BLaER1 treated with 17β-estradiol and CSF1 and Interleukin-3, amounts not matched to agents 10 nM and 100 nM (cell line): ENCODE data around the gene AFF3.

Source experiments
- H3K27ac ChIP-seq, 11 experiments: shearing (Covaris generic); formaldehyde crosslinking; 2 replicates each; pipeline ENCODE4 v1.8.1; 2022
- H3K27me3 ChIP-seq, 11 experiments: shearing (Covaris generic); formaldehyde crosslinking; 2 replicates each; pipeline ENCODE4 v1.8.1; 2022
- H3K36me3 ChIP-seq, 11 experiments: shearing (Covaris generic); formaldehyde crosslinking; 2 replicates each; pipeline ENCODE4 v1.8.1; 2022
- H3K4me1 ChIP-seq, 10 experiments: shearing (Covaris generic); formaldehyde crosslinking; 2 replicates each; pipeline ENCODE4 v1.8.1; 2022
- H3K4me2 ChIP-seq, 11 experiments: shearing (Covaris generic); formaldehyde crosslinking; 2 replicates each; pipeline ENCODE4 v1.8.1; 2022
- H3K4me3 ChIP-seq, 10 experiments: shearing (Covaris generic); formaldehyde crosslinking; 2 replicates each; pipeline ENCODE4 v1.8.1; 2022
- H3K9ac ChIP-seq, 11 experiments: shearing (Covaris generic); formaldehyde crosslinking; 2 replicates each; pipeline ENCODE4 v1.8.1; 2022
- H3K9me3 ChIP-seq, 11 experiments: shearing (Covaris generic); formaldehyde crosslinking; replicated peaks in 1 of 11; 2 replicates each; pipeline ENCODE4 v1.8.1; 2022
- H4K20me1 ChIP-seq, 11 experiments: shearing (Covaris generic); formaldehyde crosslinking; 2 replicates each; pipeline ENCODE4 v1.8.1; 2022
- Cebpa-rat ChIP-seq, 11 experiments: shearing (Covaris generic); IDR thresholded peaks; 2 replicates each; pipeline ENCODE4 v1.8.1; 2022

The AFF3 gene

GRCh38 chr2:100126897-100127401 lies 15.4 kb downstream of the AFF3 start:
- peaks cover 0 to 51% (median 36%) of the 10 kb centered on the region in 11 experiments; a peak in 18 of 22 replicates for H3K9me3 ChIP-seq
- H3K27me3 ChIP-seq: no peaks in the 10 kb centered on the region
- H3K27ac ChIP-seq: peak overlapping the region in 2 of 11 experiments; percentile 8 to 17; a peak in 1 of 22 replicates
- peaks cover 0 to 29% (median 10%) of the 10 kb centered on the region in 11 experiments; a peak in 10 of 22 replicates for H4K20me1 ChIP-seq
- peaks cover 0 to 97% (median 85%) of the 10 kb centered on the region in 11 experiments; a peak in 21 of 22 replicates for H3K36me3 ChIP-seq
- peaks cover 0 to 13% (median 3%) of the 10 kb centered on the region in 10 experiments; a peak in 6 of 20 replicates for H3K4me1 ChIP-seq
- H3K4me3 ChIP-seq: no peak overlapping the region
- no peak overlapping the region for H3K4me2 ChIP-seq
- H3K9ac ChIP-seq: no peak overlapping the region
- TF ChIP-seq Cebpa-rat (IDR thresholded peaks at IDR 0.05): no peak

DNA sequence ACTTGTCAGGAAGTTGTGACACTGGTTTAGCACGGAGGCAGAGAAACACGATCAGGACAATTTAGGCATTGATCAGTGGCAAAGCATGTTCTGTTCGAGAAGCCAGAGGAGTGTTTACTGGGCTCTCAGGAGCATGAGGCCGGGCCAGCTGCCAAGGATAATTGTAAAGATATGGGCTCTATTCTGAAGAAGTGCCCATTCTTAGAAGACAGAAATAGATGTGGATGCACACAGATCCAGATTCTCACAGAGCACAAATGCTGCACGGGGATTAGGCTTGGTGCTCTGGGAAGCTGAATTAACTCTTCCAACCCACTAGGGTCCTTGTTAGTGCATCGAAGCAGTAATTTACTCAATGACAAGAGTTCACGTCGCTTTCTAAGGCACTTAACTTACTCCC lies 16.2 kb downstream of the AFF3 start:
- no peak overlapping the region for H3K9ac ChIP-seq
- H3K9me3 ChIP-seq: peaks cover 0 to 58% (median 42%) of the 10 kb centered on the region in 11 experiments; a peak in 18 of 22 replicates
- H4K20me1 ChIP-seq: peaks cover 0 to 21% (median 10%) of the 10 kb centered on the region in 11 experiments; a peak in 10 of 22 replicates
- H3K4me1 ChIP-seq: peaks cover 0 to 13% (median 1%) of the 10 kb centered on the region in 10 experiments; a peak in 6 of 20 replicates
- no peak overlapping the region for H3K4me2 ChIP-seq
- no peaks in the 10 kb centered on the region for H3K27me3 ChIP-seq
- H3K27ac ChIP-seq: no peak overlapping the region
- H3K4me3 ChIP-seq: no peak overlapping the region
- TF ChIP-seq Cebpa-rat (IDR thresholded peaks at IDR 0.05): no peak
- peaks cover 0 to 96% (median 88%) of the 10 kb centered on the region in 11 experiments; a peak in 21 of 22 replicates for H3K36me3 ChIP-seq

- H3K9me3 ChIP-seq: peaks cover 0 to 64% (median 48%) of the 10 kb centered on the region in 11 experiments; a peak in 19 of 22 replicates
- peaks cover 0 to 100% (median 93%) of the 10 kb centered on the region in 11 experiments; a peak in 21 of 22 replicates for H3K36me3 ChIP-seq
- H3K27me3 ChIP-seq: no peaks in the 10 kb centered on the region
- H3K27ac ChIP-seq: no peak overlapping the region
- peaks cover 0 to 8% (median 0%) of the 10 kb centered on the region in 10 experiments; a peak in 4 of 20 replicates for H3K4me1 ChIP-seq
- no peak overlapping the region for H3K4me3 ChIP-seq
- H3K4me2 ChIP-seq: no peak overlapping the region
- TF ChIP-seq Cebpa-rat (IDR thresholded peaks at IDR 0.05): no peak
- no peak overlapping the region for H3K9ac ChIP-seq
- peaks cover 0 to 16% (median 9%) of the 10 kb centered on the region in 11 experiments; a peak in 9 of 22 replicates for H4K20me1 ChIP-seq
Measured at GRCh38 chr2:100125626-100126025, 16.8 kb downstream of the AFF3 start.

GRCh38 chr2:100124761-100125160 lies 17.6 kb downstream of the AFF3 start:
- peaks cover 0 to 72% (median 56%) of the 10 kb centered on the region in 11 experiments; a peak in 19 of 22 replicates for H3K9me3 ChIP-seq
- H3K36me3 ChIP-seq: peaks cover 0 to 100% (median 94%) of the 10 kb centered on the region in 11 experiments; a peak in 21 of 22 replicates
- no peak overlapping the region for H3K4me2 ChIP-seq
- H3K4me1 ChIP-seq: 0 out of 20 replicates have a peak, but pooled peaks cover 0 to 3% (median 0%) of the 10 kb centered on the region in 10 experiments
- no peak overlapping the region for H3K4me3 ChIP-seq
- H4K20me1 ChIP-seq: peaks cover 0 to 7% (median under 1%) of the 10 kb centered on the region in 11 experiments; a peak in 6 of 22 replicates
- no peak overlapping the region for H3K27ac ChIP-seq
- no peak for TF ChIP-seq Cebpa-rat (IDR thresholded peaks at IDR 0.05)
- H3K27me3 ChIP-seq: no peaks in the 10 kb centered on the region
- H3K9ac ChIP-seq: no peak overlapping the region

DNA sequence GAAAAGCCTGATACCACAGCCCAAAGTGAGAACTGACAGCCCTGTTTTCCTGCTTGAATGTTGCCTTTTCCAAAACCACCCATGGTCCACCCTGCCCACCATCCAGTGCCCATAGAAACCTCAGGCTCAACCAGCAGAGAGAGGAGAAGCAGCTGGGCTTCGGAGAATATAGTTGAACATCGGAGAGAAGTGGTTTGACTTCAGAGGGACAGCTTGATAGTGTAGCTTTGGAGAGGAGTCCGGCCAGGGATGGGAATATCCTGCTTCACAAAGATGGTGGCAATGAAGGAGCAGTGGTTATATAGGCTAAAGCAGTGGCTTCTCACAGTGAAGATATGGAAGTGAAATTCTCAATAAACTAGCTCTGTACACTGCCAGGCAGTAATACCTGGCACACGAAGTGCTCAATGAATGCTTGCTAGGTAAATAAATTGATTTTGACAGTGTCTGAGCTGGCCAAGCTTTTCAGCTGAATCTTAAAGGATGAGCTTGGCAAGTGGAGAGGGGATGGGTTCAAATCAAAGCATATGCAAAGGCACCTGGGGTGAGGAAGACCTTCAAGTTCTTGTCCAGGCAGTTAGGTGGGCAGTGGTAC lies 21.2 kb downstream of the AFF3 start:
- Histone ChIP-seq H3K4me2 (no peak overlapping the region), H4K20me1 (no peaks in the 10 kb centered on the region), H3K9ac (no peak overlapping the region), H3K27ac (no peak overlapping the region), H3K4me3 (no peak overlapping the region), H3K27me3 (no peaks in the 10 kb centered on the region), H3K4me1 (no peaks in the 10 kb centered on the region), H3K9me3 (peaks cover 27 to 96% (median 89%) of the 10 kb centered on the region in 11 experiments), H3K36me3 (peaks cover 4 to 100% (median 93%) of the 10 kb centered on the region in 11 experiments; a peak in 21 of 22 replicates)
- no peak for TF ChIP-seq Cebpa-rat (IDR thresholded peaks at IDR 0.05)

DNA sequence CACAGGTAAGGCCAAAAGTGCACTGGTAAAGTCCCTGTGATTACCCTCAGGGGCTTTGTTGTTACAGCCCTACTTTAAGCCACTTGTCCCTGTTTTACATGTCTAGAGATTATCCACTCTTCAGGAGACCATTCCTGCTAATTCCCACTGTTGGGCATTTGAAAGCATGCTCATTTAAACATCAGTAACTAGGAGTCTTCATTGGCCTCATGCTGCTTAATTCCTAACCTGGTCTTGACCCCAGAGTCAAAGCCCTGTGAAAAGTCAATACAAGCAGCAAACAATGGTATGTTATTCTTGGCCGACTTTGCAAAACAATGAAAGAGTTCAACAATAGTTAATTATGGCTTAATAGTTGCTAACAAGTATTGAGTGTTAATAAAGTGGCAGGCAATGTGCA lies 23.2 kb downstream of the AFF3 start:
- Histone ChIP-seq H3K4me3 (no peak overlapping the region), H4K20me1 (no peaks in the 10 kb centered on the region), H3K36me3 (peaks cover 4 to 87% (median 75%) of the 10 kb centered on the region in 11 experiments; a peak in 21 of 22 replicates), H3K9ac (no peak overlapping the region), H3K4me2 (no peak overlapping the region), H3K4me1 (peaks cover 12 to 15% (median 13%) of the 10 kb centered on the region in 10 experiments), H3K27me3 (no peaks in the 10 kb centered on the region), H3K27ac (no peak overlapping the region), H3K9me3 (peaks cover 27 to 82% (median 76%) of the 10 kb centered on the region in 11 experiments)
- no peak for TF ChIP-seq Cebpa-rat (IDR thresholded peaks at IDR 0.05)

GRCh38 chr2:100113990-100114433 lies 28.4 kb downstream of the AFF3 start:
- Histone ChIP-seq H3K9me3 (peaks cover 26 to 41% (median 33%) of the 10 kb centered on the region in 11 experiments), H3K27me3 (no peaks in the 10 kb centered on the region), H3K4me1 (peaks cover 53 to 65% (median 63%) of the 10 kb centered on the region in 10 experiments), H3K4me3 (peak overlapping the region in 1 of 10 experiments; percentile 36; a peak in 1 of 20 replicates), H3K9ac (peak overlapping the region in 10 of 11 experiments; percentile 41 to 74 (median 69); a peak in 18 of 22 replicates), H4K20me1 (no peaks in the 10 kb centered on the region), H3K27ac (peak overlapping the region; percentile 6 to 82 (median 79); a peak in 21 of 22 replicates), H3K36me3 (peaks cover 0 to 60% (median 38%) of the 10 kb centered on the region in 11 experiments; a peak in 20 of 22 replicates), H3K4me2 (peak overlapping the region; percentile 69 to 94 (median 81))
- no peak for TF ChIP-seq Cebpa-rat (IDR thresholded peaks at IDR 0.05)

- Histone ChIP-seq H3K36me3 (peaks cover 0 to 26% (median 9%) of the 10 kb centered on the region in 11 experiments; a peak in 10 of 22 replicates), H3K4me2 (peak overlapping the region; percentile 71 to 94 (median 78)), H3K27ac (peak overlapping the region in 9 of 11 experiments; percentile 5 to 82 (median 79); a peak in 17 of 22 replicates), H4K20me1 (peaks cover 0 to 29% (median 12%) of the 10 kb centered on the region in 11 experiments; a peak in 11 of 22 replicates), H3K9me3 (peaks cover 0 to 7% (median 0%) of the 10 kb centered on the region in 11 experiments; a peak in 3 of 22 replicates), H3K4me3 (peak overlapping the region in 2 of 10 experiments; percentile 21 to 43; a peak in 2 of 20 replicates), H3K27me3 (peaks cover 12 to 23% (median 15%) of the 10 kb centered on the region in 11 experiments), H3K9ac (peak overlapping the region in 7 of 11 experiments; percentile 9 to 69 (median 54); a peak in 12 of 22 replicates), H3K4me1 (peaks cover 59 to 97% (median 94%) of the 10 kb centered on the region in 10 experiments)
- no peak for TF ChIP-seq Cebpa-rat (IDR thresholded peaks at IDR 0.05)
Measured at GRCh38 chr2:100110614-100111000, 31.8 kb downstream of the AFF3 start.
